ENCODE data around the gene DNAJA1. TPM values are rescaled to one million over a fixed set of nuclear protein-coding genes. Genes with fewer than 3 reads are reported as not detected.

DNAJA1 gene
- total RNA-seq, 1 experiment from 2014 or later: 74.5 TPM

DNA sequence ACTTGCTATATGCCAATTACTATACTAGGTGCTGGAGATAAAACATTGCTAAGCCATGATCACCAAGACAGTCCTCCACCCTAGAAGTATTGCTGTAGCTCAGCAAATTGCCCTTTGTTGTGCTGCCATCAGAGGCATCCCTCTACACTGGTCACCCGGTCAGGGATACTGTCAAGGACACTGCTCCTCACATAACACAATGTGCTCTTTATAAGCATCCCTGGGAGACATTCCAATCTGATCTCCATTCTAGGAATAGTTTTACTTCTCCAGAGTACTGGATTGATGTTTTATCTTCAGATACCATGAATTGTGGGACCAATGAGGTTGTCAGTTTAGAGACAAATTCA, 10.4 kb upstream of the DNAJA1 start (continued):
- TF ChIP-seq, protein P1, sequence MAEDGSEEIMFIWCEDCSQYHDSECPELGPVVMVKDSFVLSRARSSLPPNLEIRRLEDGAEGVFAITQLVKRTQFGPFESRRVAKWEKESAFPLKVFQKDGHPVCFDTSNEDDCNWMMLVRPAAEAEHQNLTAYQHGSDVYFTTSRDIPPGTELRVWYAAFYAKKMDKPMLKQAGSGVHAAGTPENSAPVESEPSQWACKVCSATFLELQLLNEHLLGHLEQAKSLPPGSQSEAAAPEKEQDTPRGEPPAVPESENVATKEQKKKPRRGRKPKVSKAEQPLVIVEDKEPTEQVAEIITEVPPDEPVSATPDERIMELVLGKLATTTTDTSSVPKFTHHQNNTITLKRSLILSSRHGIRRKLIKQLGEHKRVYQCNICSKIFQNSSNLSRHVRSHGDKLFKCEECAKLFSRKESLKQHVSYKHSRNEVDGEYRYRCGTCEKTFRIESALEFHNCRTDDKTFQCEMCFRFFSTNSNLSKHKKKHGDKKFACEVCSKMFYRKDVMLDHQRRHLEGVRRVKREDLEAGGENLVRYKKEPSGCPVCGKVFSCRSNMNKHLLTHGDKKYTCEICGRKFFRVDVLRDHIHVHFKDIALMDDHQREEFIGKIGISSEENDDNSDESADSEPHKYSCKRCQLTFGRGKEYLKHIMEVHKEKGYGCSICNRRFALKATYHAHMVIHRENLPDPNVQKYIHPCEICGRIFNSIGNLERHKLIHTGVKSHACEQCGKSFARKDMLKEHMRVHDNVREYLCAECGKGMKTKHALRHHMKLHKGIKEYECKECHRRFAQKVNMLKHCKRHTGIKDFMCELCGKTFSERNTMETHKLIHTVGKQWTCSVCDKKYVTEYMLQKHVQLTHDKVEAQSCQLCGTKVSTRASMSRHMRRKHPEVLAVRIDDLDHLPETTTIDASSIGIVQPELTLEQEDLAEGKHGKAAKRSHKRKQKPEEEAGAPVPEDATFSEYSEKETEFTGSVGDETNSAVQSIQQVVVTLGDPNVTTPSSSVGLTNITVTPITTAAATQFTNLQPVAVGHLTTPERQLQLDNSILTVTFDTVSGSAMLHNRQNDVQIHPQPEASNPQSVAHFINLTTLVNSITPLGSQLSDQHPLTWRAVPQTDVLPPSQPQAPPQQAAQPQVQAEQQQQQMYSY (CRISPR knock-in tag; IDR thresholded peaks at IDR 0.05): no peak
- TF ChIP-seq CREB1 (CRISPR knock-in tag; IDR thresholded peaks at IDR 0.05): no peak
- TF ChIP-seq, protein P2, sequence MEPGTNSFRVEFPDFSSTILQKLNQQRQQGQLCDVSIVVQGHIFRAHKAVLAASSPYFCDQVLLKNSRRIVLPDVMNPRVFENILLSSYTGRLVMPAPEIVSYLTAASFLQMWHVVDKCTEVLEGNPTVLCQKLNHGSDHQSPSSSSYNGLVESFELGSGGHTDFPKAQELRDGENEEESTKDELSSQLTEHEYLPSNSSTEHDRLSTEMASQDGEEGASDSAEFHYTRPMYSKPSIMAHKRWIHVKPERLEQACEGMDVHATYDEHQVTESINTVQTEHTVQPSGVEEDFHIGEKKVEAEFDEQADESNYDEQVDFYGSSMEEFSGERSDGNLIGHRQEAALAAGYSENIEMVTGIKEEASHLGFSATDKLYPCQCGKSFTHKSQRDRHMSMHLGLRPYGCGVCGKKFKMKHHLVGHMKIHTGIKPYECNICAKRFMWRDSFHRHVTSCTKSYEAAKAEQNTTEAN (CRISPR knock-in tag; IDR thresholded peaks at IDR 0.05): no peak
- TF ChIP-seq, protein P3, sequence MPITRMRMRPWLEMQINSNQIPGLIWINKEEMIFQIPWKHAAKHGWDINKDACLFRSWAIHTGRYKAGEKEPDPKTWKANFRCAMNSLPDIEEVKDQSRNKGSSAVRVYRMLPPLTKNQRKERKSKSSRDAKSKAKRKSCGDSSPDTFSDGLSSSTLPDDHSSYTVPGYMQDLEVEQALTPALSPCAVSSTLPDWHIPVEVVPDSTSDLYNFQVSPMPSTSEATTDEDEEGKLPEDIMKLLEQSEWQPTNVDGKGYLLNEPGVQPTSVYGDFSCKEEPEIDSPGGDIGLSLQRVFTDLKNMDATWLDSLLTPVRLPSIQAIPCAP (CRISPR knock-in tag; IDR thresholded peaks at IDR 0.05): no peak

DNA sequence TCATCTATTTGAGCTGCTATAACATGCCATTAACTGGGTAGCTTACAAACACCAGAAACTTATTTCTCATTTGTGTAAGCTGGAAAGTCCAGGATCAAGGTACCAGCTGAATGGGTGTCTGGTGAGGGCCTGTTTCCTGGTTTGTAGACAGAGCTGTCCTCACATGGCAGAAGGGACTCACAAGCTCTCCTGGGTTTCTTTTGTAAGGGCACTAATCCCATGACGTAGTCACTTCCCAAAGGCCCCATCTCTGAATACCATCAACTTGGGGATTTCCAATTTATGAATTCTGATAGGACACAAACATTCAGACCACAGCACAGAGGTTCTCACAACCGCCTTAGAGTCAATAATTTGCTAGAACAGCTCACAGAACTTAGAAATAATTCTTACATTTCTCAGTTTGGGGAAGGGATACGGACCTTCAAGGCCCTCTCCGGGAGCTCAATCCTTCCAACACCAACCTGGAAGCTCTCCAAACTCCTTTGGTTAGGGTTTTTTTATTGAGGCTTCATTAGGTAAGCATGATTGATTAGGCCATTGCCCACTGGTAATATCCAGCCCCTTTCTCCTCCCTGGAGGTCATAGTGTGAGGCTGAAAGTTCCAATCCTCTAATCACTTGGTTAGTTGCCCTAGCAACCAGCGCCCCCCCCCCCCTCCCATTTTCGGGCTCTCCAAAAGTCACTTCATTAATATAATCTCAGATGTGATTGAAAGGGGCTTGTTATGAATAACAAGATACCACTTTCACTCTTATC, 7.6 kb upstream of the DNAJA1 start:
- H3K4me1 Mint-ChIP-seq: peaks cover 34% of the 10 kb centered on the region
- ATAC-seq: no peak
- TF ChIP-seq, protein P4, sequence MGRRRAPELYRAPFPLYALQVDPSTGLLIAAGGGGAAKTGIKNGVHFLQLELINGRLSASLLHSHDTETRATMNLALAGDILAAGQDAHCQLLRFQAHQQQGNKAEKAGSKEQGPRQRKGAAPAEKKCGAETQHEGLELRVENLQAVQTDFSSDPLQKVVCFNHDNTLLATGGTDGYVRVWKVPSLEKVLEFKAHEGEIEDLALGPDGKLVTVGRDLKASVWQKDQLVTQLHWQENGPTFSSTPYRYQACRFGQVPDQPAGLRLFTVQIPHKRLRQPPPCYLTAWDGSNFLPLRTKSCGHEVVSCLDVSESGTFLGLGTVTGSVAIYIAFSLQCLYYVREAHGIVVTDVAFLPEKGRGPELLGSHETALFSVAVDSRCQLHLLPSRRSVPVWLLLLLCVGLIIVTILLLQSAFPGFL (CRISPR knock-in tag; IDR thresholded peaks at IDR 0.05; ENCODE audit: borderline replicate concordance): no peak
- TF ChIP-seq, protein P5, sequence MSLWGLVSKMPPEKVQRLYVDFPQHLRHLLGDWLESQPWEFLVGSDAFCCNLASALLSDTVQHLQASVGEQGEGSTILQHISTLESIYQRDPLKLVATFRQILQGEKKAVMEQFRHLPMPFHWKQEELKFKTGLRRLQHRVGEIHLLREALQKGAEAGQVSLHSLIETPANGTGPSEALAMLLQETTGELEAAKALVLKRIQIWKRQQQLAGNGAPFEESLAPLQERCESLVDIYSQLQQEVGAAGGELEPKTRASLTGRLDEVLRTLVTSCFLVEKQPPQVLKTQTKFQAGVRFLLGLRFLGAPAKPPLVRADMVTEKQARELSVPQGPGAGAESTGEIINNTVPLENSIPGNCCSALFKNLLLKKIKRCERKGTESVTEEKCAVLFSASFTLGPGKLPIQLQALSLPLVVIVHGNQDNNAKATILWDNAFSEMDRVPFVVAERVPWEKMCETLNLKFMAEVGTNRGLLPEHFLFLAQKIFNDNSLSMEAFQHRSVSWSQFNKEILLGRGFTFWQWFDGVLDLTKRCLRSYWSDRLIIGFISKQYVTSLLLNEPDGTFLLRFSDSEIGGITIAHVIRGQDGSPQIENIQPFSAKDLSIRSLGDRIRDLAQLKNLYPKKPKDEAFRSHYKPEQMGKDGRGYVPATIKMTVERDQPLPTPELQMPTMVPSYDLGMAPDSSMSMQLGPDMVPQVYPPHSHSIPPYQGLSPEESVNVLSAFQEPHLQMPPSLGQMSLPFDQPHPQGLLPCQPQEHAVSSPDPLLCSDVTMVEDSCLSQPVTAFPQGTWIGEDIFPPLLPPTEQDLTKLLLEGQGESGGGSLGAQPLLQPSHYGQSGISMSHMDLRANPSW (CRISPR knock-in tag; conservative IDR thresholded peaks at IDR 0.05; ENCODE audit: low read depth): no peak
- TF ChIP-seq TP53 (CRISPR knock-in tag; IDR thresholded peaks at IDR 0.05) (no peak), NFYB (CRISPR knock-in tag; conservative IDR thresholded peaks at IDR 0.05; ENCODE audit: low read depth) (no peak), EMX1 (CRISPR knock-in tag; IDR thresholded peaks at IDR 0.05) (no peak), OVOL2 (CRISPR knock-in tag; IDR thresholded peaks at IDR 0.05; ENCODE audit: borderline replicate concordance) (no peak), TEAD1 (CRISPR knock-in tag; IDR thresholded peaks at IDR 0.05) (no peak), GTF2I (CRISPR knock-in tag; conservative IDR thresholded peaks at IDR 0.05) (no peak), CBFB (CRISPR knock-in tag; IDR thresholded peaks at IDR 0.05; ENCODE audit: low read depth) (no peak)
- no peak for DNase-seq (ENCODE audit: low spot score)
- POLR2A ChIA-PET: no interaction called here
- no peaks in the 10 kb centered on the region for H3K27me3 Mint-ChIP-seq (ENCODE audit: low read depth)
- H3K27ac Mint-ChIP-seq: no peak overlapping the region
- no peak overlapping the region for H3K4me3 Mint-ChIP-seq
- H3K9me3 Mint-ChIP-seq: no peaks in the 10 kb centered on the region
- CTCF ChIA-PET: no interaction called here
- H3K36me3 Mint-ChIP-seq: peaks cover 4% of the 10 kb centered on the region

DNA sequence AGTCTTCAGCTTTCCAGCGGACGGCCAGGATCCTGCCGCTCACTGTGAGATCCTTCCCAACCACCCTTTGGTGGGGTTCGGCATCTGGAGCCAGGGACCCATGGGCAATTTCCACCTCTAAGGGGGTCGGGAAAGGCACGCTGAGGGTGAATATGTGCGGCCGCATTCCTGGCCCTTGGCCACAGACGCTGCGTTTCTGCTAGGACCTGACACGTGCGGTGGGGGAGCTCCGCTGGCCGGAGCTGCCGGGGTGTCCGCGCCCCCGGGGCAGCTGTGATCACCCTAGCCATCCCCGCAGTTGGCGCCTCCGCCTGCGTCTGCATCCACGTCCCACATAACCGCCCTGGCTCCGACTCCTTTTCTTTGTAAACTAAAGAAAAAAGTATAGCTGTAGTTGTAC, 5.3 kb upstream of the DNAJA1 start:
- no peaks in the 10 kb centered on the region for H3K9me3 Mint-ChIP-seq
- H3K27ac Mint-ChIP-seq: 0 out of 2 replicates have a peak overlapping the region, but pooled peaks have one; percentile 1
- peak; percentile 22; the same call in 1 of the 2 replicates for ATAC-seq
- H3K27me3 Mint-ChIP-seq (ENCODE audit: low read depth): no peaks in the 10 kb centered on the region
- H3K36me3 Mint-ChIP-seq: peaks cover 10% of the 10 kb centered on the region
- POLR2A ChIA-PET: interaction anchor here (0.6 kb wide), 1 partner anchor 15 kb away, joined by 4 read pairs; no protein-coding TSS in a partner anchor
- CTCF ChIA-PET: no interaction called here
- no peak for DNase-seq (ENCODE audit: low spot score)
- peaks cover 30% of the 10 kb centered on the region for H3K4me1 Mint-ChIP-seq
- H3K4me3 Mint-ChIP-seq: no peak overlapping the region
- TF ChIP-seq TEAD1 (CRISPR knock-in tag; IDR thresholded peaks at IDR 0.05) (no peak), ZNF671 (CRISPR knock-in tag; IDR thresholded peaks at IDR 0.05) (no peak), OVOL2 (CRISPR knock-in tag; IDR thresholded peaks at IDR 0.05; ENCODE audit: borderline replicate concordance) (no peak), TP53 (CRISPR knock-in tag; IDR thresholded peaks at IDR 0.05) (no peak), SMAD3 (CRISPR knock-in tag; IDR thresholded peaks at IDR 0.05; ENCODE audit: borderline replicate concordance) (no peak), FOXP1 (CRISPR knock-in tag; IDR thresholded peaks at IDR 0.05; ENCODE audit: borderline replicate concordance) (no peak), JUN (CRISPR knock-in tag; IDR thresholded peaks at IDR 0.05) (no peak)
- TF ChIP-seq, protein P6, sequence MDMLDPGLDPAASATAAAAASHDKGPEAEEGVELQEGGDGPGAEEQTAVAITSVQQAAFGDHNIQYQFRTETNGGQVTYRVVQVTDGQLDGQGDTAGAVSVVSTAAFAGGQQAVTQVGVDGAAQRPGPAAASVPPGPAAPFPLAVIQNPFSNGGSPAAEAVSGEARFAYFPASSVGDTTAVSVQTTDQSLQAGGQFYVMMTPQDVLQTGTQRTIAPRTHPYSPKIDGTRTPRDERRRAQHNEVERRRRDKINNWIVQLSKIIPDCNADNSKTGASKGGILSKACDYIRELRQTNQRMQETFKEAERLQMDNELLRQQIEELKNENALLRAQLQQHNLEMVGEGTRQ (CRISPR knock-in tag; IDR thresholded peaks at IDR 0.05): no peak
- TF ChIP-seq, protein P7, sequence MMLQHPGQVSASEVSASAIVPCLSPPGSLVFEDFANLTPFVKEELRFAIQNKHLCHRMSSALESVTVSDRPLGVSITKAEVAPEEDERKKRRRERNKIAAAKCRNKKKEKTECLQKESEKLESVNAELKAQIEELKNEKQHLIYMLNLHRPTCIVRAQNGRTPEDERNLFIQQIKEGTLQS (CRISPR knock-in tag; conservative IDR thresholded peaks at IDR 0.05): no peak
- TF ChIP-seq, protein P8, sequence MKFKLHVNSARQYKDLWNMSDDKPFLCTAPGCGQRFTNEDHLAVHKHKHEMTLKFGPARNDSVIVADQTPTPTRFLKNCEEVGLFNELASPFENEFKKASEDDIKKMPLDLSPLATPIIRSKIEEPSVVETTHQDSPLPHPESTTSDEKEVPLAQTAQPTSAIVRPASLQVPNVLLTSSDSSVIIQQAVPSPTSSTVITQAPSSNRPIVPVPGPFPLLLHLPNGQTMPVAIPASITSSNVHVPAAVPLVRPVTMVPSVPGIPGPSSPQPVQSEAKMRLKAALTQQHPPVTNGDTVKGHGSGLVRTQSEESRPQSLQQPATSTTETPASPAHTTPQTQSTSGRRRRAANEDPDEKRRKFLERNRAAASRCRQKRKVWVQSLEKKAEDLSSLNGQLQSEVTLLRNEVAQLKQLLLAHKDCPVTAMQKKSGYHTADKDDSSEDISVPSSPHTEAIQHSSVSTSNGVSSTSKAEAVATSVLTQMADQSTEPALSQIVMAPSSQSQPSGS (CRISPR knock-in tag; IDR thresholded peaks at IDR 0.05; ENCODE audit: borderline replicate concordance, low read depth): no peak

Measured in WTC11 (cell line).